Sciatic nerve (tissue), 2 donors: ENCODE data around the gene DCP1B. TPM values are rescaled to one million over a fixed set of nuclear protein-coding genes. Genes with fewer than 3 reads are reported as not detected.
A peak's percentile ranks its signal among the peaks of the same experiment; 100 is the strongest.

Source experiments
- ATAC-seq: fragments of 200-7000 bp; cut with Tn5 transposase; one replicate; pipeline ENCODE4 v1.9.1; 2020; ENCODE audit warnings: mild to moderate bottlenecking, moderate library complexity
- DNase-seq: peaks from one replicate; pipeline ENCODE4 v3.0.0-alpha.2; 2020; ENCODE audit warnings: low spot score
- intact Hi-C: fragments of 100-400 bp; cut with DNase I; formaldehyde crosslinking; loops from one replicate; pipeline ENCODE4 v1.14.2; 2022
- total RNA-seq: library from RNA; stranded (reverse); fragmentation: NEBNext Ultra II Directional; extraction: Animal tissue kit (Norgen Biotek cat#: 25700); gene quantifications from one replicate; pipeline ENCODE4 v1.2.1, GENCODE V29; 2021
- donor health status: DM: no; HTN: no; CAD: no.
- donor health status: DM: no; HTN: no; CAD: no.

DCP1B gene
- total RNA-seq, 1 donor from 2014 or later, result 17.7 TPM

GRCh38 chr12:1928439-1929121, 75.7 kb downstream of the DCP1B start:
- DNase-seq (peak; percentile 53), ATAC-seq (no peak)
- intact Hi-C loops, result no loop called here

GRCh38 chr12:1927751-1928351, 76.4 kb downstream of the DCP1B start:
- intact Hi-C loops, result no loop called here
- DNase-seq, result peak; percentile 49
- ATAC-seq, result no peak

GRCh38 chr12:1927051-1927680, 77.1 kb downstream of the DCP1B start:
- intact Hi-C loops, result no loop called here
- ATAC-seq (no peak), DNase-seq (no peak)

- intact Hi-C loops, result no loop called here
Measured at GRCh38 chr12:1926251-1926657, 78.0 kb downstream of the DCP1B start.

GRCh38 chr12:1925684-1926006, 78.6 kb downstream of the DCP1B start:
- no peak for DNase-seq
- no peak for ATAC-seq
- intact Hi-C loops, result no loop called here

More at GRCh38 chr12:1926251-1926657, 78.0 kb downstream of the DCP1B start:
- DNase-seq (no peak), ATAC-seq (no peak)

GRCh38 chr12:1924996-1925683, 79.1 kb downstream of the DCP1B start:
- intact Hi-C loops, result no loop called here
- peak; percentile 45 for DNase-seq
- ATAC-seq, result no peak

- DNase-seq, result peak; percentile 38
- intact Hi-C loops, result no loop called here
Measured at GRCh38 chr12:1922985-1923384, 81.3 kb downstream of the DCP1B start.

GRCh38 chr12:1922075-1922709, 82.1 kb downstream of the DCP1B start:
- intact Hi-C loops, result no loop called here
- DNase-seq, result peak; percentile 58

More at GRCh38 chr12:1922985-1923384, 81.3 kb downstream of the DCP1B start:
- no peak for ATAC-seq

GRCh38 chr12:1920971-1921370, 83.3 kb downstream of the DCP1B start:
- DNase-seq (peak; percentile 64), ATAC-seq (peak; percentile 19)
- intact Hi-C loops, result no loop called here

More at GRCh38 chr12:1922075-1922709, 82.1 kb downstream of the DCP1B start:
- no peak for ATAC-seq

- ATAC-seq, result no peak
- peak; percentile 30 for DNase-seq
- intact Hi-C loops, result no loop called here
Measured at GRCh38 chr12:1920436-1920835, 83.8 kb downstream of the DCP1B start.

- intact Hi-C loops, result no loop called here
Measured at GRCh38 chr12:1919763-1920162, 84.5 kb downstream of the DCP1B start.

GRCh38 chr12:1919284-1919683, 85.0 kb downstream of the DCP1B start:
- ATAC-seq (peak; percentile 62), DNase-seq (peak; percentile 39)
- intact Hi-C loops, result no loop called here

More at GRCh38 chr12:1919763-1920162, 84.5 kb downstream of the DCP1B start:
- ATAC-seq (no peak), DNase-seq (no peak)

GRCh38 chr12:1918884-1919236, 85.4 kb downstream of the DCP1B start:
- intact Hi-C loops, result no loop called here
- DNase-seq (peak; percentile 48), ATAC-seq (peak; percentile 9)

GRCh38 chr12:1918081-1918883, 86.0 kb downstream of the DCP1B start, which contains the start of gene CACNA2D4:
Gene CACNA2D4 (minus strand): TSS chr12:1918652. CDS start chr12:1918473, 179 bp downstream.
- peak; percentile 29 for ATAC-seq
- DNase-seq, result peak; percentile 47
- intact Hi-C loops, result no loop called here

GRCh38 chr12:1917172-1918070, 86.8 kb downstream of the DCP1B start:
- DNase-seq (peak; percentile 58), ATAC-seq (peak; percentile 57)
- intact Hi-C loops, result no loop called here

- intact Hi-C loops, result no loop called here
- ATAC-seq (no peak), DNase-seq (peak; percentile 54)
Measured at GRCh38 chr12:1916371-1917171, 87.7 kb downstream of the DCP1B start.
